Activated CD8-positive, alpha-beta T cell treated with anti-CD3 and anti-CD28 coated beads for 36 hours (primary cell): ENCODE data around the gene CCL21. TPM values are rescaled to one million over a fixed set of nuclear protein-coding genes. Genes with fewer than 3 reads are reported as not detected.
"Not testable (repeated sequence)": the region's sequence is repeated elsewhere in the genome, so short reads cannot be mapped to it uniquely, and the experiment has no call there.

Source experiments
- ATAC-seq: fragments of 200-7000 bp; cut with Tn5 transposase; one replicate; pipeline ENCODE4 v1.10.0; 2021; ENCODE audit warnings: mild to moderate bottlenecking, moderate library complexity
- CTCF ChIA-PET: fragments of 350-600 bp; sonication (Branson Sonifier 250); formaldehyde crosslinking; loops from one replicate; lab custom pipeline; 2021; ENCODE audit warnings: antibody characterized with exemption; lab: Charles Lee
- POLR2A ChIA-PET: fragments of 350-600 bp; sonication (Branson Sonifier 250); formaldehyde crosslinking; loops from one replicate; lab custom pipeline; 2021; ENCODE audit warnings: antibody characterized with exemption; lab: Charles Lee
- DNase-seq: peaks from one replicate; pipeline ENCODE4 v3.0.0-alpha.2; 2020
- H3K27ac Mint-ChIP-seq: one replicate; pipeline ENCODE4 v1.8.0; 2021; ENCODE audit warnings: mild to moderate bottlenecking, mixed read lengths
- H3K27me3 Mint-ChIP-seq: one replicate; pipeline ENCODE4 v1.8.0; 2021; ENCODE audit warnings: mixed read lengths
- H3K36me3 Mint-ChIP-seq: one replicate; pipeline ENCODE4 v1.8.0; 2021; ENCODE audit warnings: low read depth, mixed read lengths
- H3K4me1 Mint-ChIP-seq: one replicate; pipeline ENCODE4 v1.8.0; 2021; ENCODE audit warnings: low read depth, mixed read lengths
- H3K4me3 Mint-ChIP-seq: one replicate; pipeline ENCODE4 v1.8.0; 2021; ENCODE audit warnings: mild to moderate bottlenecking, moderate library complexity, mixed read lengths
- H3K9me3 Mint-ChIP-seq: one replicate; pipeline ENCODE4 v1.8.0; 2021; ENCODE audit warnings: mixed read lengths
- CTCF ChIP-seq: fragments of 200-600 bp; IDR thresholded peaks from one replicate; pipeline ENCODE4 v1.8.0; 2022; ENCODE audit warnings: antibody characterized with exemption, mild to moderate bottlenecking
- intact Hi-C: fragments of 100-400 bp; cut with micrococcal nuclease; formaldehyde crosslinking; loops from one replicate; pipeline ENCODE4 v1.10.0; 2022
- total RNA-seq, 2 experiments: library from RNA; stranded (reverse); gene quantifications; one replicate each; pipeline ENCODE4 v1.2.3, GENCODE V29; 2021

CCL21 gene
- total RNA-seq, 2 experiments from 2014 or later: not detected

- CTCF ChIA-PET: no interaction called here
Observed at GRCh38 chr9:34742710-34743109, 32.8 kb upstream of the CCL21 start.

GRCh38 chr9:34741628-34742027 is 31.7 kb upstream of the CCL21 start:
- intact Hi-C loops: no loop called here
- DNase-seq (no peak), ATAC-seq (no peak)
- POLR2A ChIA-PET: no interaction called here
- H3K4me1 Mint-ChIP-seq: no peaks in the 10 kb centered on the region
- no peak for TF ChIP-seq CTCF
- no peak overlapping the region for H3K4me3 Mint-ChIP-seq
- H3K27me3 Mint-ChIP-seq: peaks cover 8% of the 10 kb centered on the region
- H3K27ac Mint-ChIP-seq: no peak overlapping the region
- CTCF ChIA-PET: no interaction called here
- H3K36me3 Mint-ChIP-seq: no peaks in the 10 kb centered on the region
- H3K9me3 Mint-ChIP-seq: no peaks in the 10 kb centered on the region

More at GRCh38 chr9:34742710-34743109, 32.8 kb upstream of the CCL21 start:
- no peaks in the 10 kb centered on the region for H3K9me3 Mint-ChIP-seq
- H3K27ac Mint-ChIP-seq: no peak overlapping the region
- H3K4me3 Mint-ChIP-seq: no peak overlapping the region
- POLR2A ChIA-PET: no interaction called here
- peaks cover 12% of the 10 kb centered on the region for H3K27me3 Mint-ChIP-seq
- H3K36me3 Mint-ChIP-seq: no peaks in the 10 kb centered on the region
- ATAC-seq (no peak), DNase-seq (no peak)
- no peak for TF ChIP-seq CTCF
- intact Hi-C loops: no loop called here
- H3K4me1 Mint-ChIP-seq: no peaks in the 10 kb centered on the region

- H3K4me1 Mint-ChIP-seq, DNase-seq, CTCF ChIA-PET, intact Hi-C loops, H3K9me3 Mint-ChIP-seq, POLR2A ChIA-PET, H3K36me3 Mint-ChIP-seq, ATAC-seq, H3K4me3 Mint-ChIP-seq, H3K27me3 Mint-ChIP-seq, H3K27ac Mint-ChIP-seq: not testable (repeated sequence)
Observed at GRCh38 chr9:34740176-34740575, 30.2 kb upstream of the CCL21 start.

- Mint-ChIP-seq H3K4me3 (no peak overlapping the region), H3K27ac (no peak overlapping the region), H3K27me3 (peaks cover 5% of the 10 kb centered on the region), H3K36me3 (no peaks in the 10 kb centered on the region), H3K9me3 (no peaks in the 10 kb centered on the region), H3K4me1 (no peaks in the 10 kb centered on the region)
- ATAC-seq (no peak), DNase-seq (no peak)
- POLR2A ChIA-PET: no interaction called here
- no peak for TF ChIP-seq CTCF
- CTCF ChIA-PET: no interaction called here
- intact Hi-C loops: no loop called here
Observed at GRCh38 chr9:34737677-34738260, 27.8 kb upstream of the CCL21 start.

GRCh38 chr9:34734720-34735119 is 24.8 kb upstream of the CCL21 start:
- no peak for TF ChIP-seq CTCF
- peaks cover 5% of the 10 kb centered on the region for H3K27me3 Mint-ChIP-seq
- ATAC-seq: no peak
- no peaks in the 10 kb centered on the region for H3K4me1 Mint-ChIP-seq
- H3K27ac Mint-ChIP-seq: no peak overlapping the region
- H3K9me3 Mint-ChIP-seq: no peaks in the 10 kb centered on the region
- intact Hi-C loops: no loop called here
- no peaks in the 10 kb centered on the region for H3K36me3 Mint-ChIP-seq
- ChIA-PET CTCF (interaction anchor here (0.9 to 1.1 kb wide), 2 partner anchors 25 to 32 kb away, joined by 3 read pairs; no protein-coding TSS in a partner anchor), POLR2A (no interaction called here)
- no peak overlapping the region for H3K4me3 Mint-ChIP-seq
- no peak for DNase-seq
